Measurements from ENCODE around the gene VWA5B1. TPM values are rescaled to one million over a fixed set of nuclear protein-coding genes. Genes with fewer than 3 reads are reported as not detected.

Gene VWA5B1
- total RNA-seq, 1 donor from 2014 or later, result not detected

DNA sequence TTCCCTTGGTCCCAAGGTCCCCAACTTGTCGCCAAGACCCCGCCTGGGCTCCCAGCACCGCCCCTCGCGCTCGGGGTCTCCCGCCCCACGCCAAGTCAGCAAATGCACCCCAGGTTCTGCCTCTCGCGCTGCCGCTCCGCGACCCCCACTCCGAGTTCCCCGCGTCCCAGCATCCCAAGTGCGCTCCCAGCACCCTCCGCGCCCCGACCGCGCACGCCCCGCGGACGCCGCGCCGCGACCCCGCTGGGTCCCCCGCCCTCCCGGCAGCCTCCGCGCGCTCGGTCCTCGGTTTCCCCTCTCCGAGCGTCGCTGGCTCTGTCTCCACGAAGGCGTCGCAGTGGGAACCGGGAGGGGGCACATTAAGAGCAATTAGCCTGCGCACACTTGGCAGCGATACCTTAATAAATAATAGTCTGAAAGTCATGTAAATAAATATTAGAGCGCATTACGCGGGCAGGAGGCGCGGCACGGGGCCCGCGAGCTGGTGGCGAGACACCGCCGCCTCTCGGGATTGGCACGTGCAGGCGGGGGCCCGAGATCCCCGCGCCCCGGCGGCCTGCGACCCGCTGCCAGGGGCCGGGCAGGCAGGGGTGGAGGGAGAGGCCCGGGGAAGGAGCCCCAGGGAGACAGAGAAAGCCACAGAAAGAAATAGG lies 75.9 kb downstream of the VWA5B1 start:
- intact Hi-C loops (cut with micrococcal nuclease), result no loop called here

- intact Hi-C loops (cut with micrococcal nuclease), result no loop called here
Measured at GRCh38 chr1:20367116-20367585, 76.5 kb downstream of the VWA5B1 start.

GRCh38 chr1:20367626-20368025 lies 77.0 kb downstream of the VWA5B1 start:
- intact Hi-C loops (cut with micrococcal nuclease), result no loop called here

GRCh38 chr1:20368866-20369470 lies 78.3 kb downstream of the VWA5B1 start:
- intact Hi-C loops (cut with micrococcal nuclease), result no loop called here

- intact Hi-C loops (cut with micrococcal nuclease), result no loop called here
Measured at GRCh38 chr1:20370698-20371097, 80.0 kb downstream of the VWA5B1 start.

- intact Hi-C loops (cut with micrococcal nuclease), result no loop called here
Measured at GRCh38 chr1:20371411-20371810, 80.7 kb downstream of the VWA5B1 start.

- intact Hi-C loops (cut with micrococcal nuclease), result no loop called here
Measured at GRCh38 chr1:20371883-20372282, 81.2 kb downstream of the VWA5B1 start.

DNA sequence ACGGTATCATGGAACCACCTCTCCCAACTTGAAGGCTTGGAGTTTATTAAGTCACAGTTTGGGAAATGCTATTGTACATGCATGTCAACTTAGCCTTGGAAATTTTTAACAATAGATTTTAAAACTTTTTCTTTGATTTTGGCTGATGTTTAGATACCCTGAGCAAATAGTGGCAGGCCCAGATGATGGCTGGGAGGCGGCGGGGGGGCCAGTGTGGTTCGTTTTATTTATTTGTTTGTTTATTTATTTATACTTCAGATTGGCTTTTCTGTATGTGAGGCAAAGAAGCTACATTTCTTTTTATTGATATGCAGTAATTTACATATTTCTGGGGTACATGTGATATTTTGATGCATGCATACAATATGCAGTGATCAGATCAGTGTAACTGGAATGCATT lies 82.0 kb downstream of the VWA5B1 start:
- intact Hi-C loops (cut with micrococcal nuclease), result no loop called here

DNA sequence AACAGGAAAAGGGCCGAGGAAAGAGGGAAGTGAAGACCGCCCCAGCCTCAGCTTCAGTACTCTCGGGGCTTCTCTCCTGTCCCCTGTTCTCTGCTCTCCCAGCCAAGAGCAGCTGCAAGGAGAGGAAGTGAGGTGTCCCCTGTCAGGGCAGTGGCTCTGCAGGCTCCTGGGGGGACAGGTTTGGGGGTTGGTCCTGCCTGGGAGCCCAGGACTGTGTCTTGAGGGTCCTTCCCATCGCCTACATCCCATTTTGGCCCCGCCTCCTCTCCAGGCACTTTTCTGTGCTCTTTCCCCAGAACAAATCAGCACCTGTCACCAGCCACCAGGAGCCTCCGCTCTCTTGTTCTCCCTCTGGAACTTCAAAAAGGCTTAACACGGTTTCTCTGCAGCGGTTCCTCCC lies 82.6 kb downstream of the VWA5B1 start:
- intact Hi-C loops (cut with micrococcal nuclease), result no loop called here

DNA sequence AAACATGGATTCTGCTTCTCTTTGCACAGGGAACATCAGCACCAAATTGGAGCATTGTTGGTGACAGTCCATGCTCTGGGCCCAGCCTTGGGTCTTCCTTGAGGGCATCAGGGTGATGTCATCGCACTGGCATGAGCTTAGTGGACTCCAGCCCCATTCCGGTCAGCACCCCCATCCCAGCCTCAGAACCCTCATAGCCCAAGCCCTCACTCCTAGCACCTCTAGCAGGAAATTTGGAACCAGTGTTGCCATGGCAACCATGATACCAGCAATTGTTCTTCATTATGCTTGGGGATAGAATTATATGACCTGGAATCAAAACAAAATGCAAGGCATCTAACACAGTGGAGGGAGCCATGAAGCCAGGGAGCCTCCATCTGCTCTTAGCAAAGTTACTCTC lies 83.1 kb downstream of the VWA5B1 start:
- intact Hi-C loops (cut with micrococcal nuclease), result no loop called here

- intact Hi-C loops (cut with micrococcal nuclease), result no loop called here
Measured at GRCh38 chr1:20375563-20375962, 84.9 kb downstream of the VWA5B1 start.

DNA sequence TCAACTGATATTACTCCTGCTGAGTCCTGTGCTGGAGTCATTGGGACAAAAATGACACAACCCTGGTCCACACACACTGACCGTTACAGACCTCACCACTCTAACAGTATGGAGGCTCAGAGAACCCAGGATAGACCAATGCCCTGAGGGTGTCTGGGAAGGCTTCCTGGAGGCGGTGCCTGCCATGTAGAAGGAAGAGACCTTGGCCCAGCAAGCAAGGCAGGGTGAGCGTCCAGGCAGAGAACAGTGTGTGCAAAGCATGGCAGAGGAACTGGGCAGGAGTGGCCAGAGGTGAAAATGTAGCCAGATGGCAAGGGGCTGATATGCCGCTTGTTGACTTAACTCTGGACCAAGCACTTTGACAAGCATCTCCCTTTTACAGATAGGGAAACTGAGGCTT lies 85.5 kb downstream of the VWA5B1 start:
- intact Hi-C loops (cut with micrococcal nuclease), result no loop called here

DNA sequence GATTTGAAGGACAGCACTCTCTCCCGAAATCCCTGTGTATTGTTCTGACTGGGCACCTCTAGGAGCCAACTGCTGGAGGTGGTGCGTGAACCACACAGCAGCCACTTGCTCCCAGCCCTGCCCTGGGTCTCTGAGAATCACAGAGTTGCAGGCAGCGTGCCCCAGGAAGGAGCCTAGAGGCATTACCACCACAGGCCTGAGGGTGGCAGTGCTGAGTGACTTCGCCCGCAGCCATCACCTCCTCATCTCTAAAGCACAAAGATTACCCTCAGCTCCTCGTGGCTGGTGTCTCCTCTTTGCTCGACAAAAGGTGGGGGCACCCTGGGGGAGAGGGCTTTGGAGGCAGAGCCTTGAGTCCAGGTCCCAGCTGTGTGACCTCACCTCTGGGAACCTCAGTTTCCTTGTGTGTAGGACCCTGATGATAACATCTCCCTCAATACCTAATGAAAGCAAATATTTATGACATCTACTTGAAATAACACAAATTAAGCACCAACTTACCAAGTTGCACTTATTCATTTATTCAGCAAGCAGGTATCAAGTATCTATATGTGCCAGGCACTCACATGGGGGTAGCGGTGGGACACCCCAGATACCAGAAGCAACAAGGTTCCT lies 86.3 kb downstream of the VWA5B1 start:
- intact Hi-C loops (cut with micrococcal nuclease), result no loop called here

DNA sequence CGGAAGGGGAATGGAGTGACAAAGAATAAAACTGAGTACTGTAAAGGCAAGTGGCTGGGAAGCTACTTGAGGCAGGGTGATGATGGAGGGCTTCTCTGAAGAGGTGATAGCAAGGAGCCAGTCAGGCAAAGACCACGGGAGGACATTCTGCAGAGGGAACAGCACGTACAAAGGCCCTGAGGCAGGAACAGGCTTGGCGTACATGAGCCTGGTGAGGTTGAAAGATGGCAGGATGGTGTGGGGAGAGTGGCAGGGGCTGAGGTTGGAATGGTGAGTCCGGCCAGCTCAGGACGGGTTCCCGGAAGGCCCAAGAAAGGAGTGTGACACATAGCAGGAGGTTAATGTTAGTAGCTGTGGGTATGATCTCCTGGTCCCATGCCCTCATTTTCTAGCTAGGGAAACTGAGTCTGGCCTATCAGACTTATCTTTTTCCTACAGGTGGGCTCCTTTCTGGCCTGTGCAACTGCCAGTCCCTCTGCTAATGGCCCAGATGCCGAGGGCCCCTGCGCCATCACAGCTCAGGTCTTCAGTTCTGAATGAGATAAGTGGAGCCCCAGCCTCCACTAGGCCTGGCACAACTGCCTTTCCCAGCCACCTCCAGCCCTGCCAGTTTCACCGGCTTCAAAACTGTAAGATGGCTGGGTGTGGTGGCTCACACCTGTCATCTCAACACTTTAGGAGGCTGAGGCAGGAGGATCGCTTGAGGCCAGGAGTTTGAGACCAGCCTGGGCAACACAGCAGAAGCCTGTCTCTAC lies 87.0 kb downstream of the VWA5B1 start:
- intact Hi-C loops (cut with micrococcal nuclease), result no loop called here

DNA sequence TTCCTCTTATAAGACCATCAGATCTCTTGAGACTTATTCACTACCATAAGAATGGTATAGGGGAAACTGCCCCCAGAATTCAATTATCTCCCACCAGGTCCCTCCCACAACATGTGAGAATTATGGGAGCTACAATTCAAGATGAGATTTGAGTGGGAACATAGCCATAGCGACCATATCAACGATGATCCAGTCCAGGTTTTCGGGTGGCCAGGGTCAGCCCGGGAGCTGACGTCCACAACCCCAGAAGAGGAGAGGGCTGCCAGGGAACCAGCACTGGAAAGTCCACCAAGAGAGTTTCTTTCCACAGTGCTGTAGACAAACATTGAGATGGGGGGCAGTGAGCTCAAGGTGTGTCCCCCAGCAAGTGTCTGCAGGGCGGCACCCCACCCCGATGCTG lies 88.4 kb downstream of the VWA5B1 start:
- intact Hi-C loops (cut with micrococcal nuclease), result no loop called here

DNA sequence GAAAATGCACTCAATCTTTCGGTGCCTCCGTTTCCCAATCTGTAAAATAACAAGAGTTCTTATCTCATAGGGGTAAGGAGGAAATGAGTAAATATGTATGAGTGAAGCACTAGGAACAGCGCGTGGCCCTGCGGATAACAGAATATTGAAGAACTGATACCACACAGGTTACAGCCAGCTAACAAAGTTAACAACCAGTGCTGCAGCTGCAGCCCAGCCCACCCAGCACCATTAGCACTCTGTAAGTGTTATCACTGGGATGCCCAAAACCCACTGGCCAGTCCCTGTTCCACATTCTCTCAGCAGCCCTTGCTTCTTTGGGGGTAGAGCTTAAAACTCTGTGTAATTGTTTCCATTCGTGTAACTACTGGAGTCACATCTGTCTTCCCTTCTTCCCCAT lies 89.5 kb downstream of the VWA5B1 start:
- intact Hi-C loops (cut with micrococcal nuclease), result no loop called here

GRCh38 chr1:20380616-20381035 lies 90.0 kb downstream of the VWA5B1 start:
- intact Hi-C loops (cut with micrococcal nuclease), result no loop called here

- intact Hi-C loops (cut with micrococcal nuclease), result no loop called here
Measured at GRCh38 chr1:20381045-20381641, 90.5 kb downstream of the VWA5B1 start.

DNA sequence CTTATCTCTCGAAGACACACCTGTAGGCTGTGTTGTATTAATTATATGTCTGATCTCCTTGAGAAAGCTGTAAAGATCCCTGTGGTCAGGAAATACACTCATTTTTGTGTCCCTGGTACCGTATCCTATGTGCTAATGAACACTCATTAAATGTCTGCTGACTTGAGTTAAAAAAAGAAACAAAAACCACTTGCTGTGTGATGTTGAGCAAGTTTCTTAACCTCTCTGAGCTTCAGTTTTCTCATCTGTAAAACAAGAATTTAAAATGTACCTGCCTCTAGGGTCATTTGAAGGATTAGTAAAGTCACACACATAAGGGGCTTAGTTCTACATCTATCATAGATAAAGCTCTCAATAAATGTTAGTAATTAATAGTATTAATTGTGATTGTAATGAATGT lies 91.3 kb downstream of the VWA5B1 start:
- intact Hi-C loops (cut with micrococcal nuclease), result no loop called here

DNA sequence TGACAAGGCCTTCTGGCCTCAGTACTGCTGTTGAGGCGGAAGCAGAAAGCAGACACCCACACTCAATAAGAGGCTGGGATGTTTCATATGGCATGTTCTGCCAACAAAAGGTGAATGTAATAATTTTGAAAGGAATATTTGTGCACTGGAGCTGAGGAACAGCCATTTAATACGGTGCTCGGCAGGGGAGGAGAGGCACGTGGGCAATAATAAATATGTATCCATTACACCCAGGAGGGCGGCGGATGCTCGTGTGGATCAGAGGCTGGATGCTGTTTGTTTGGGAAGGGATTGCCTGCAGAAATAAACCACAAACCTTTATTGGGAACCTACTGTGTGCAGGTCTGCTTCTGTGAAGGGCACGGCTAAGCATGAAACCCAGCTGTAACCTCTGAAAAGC lies 92.0 kb downstream of the VWA5B1 start:
- intact Hi-C loops (cut with micrococcal nuclease), result no loop called here

DNA sequence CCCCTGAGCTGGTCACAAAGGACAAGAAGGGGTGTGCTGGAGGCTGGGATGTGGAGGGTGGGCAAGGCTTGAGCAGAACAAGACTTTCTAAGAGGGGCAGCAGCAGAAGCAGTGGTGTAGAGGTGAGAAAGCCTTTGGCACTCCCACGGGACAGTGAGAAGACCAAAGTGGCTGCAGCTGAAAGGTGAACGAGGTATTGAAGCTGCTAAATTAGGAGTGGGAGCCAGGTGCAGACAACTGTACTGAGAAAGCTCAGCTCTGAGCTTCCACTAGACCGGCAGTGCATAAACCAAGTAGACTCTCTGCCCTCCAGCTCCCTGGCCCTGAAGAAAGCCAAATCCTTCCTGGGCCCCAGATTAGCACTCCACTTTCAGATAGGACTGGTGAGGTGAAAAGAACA lies 93.0 kb downstream of the VWA5B1 start:
- intact Hi-C loops (cut with micrococcal nuclease), result no loop called here

DNA sequence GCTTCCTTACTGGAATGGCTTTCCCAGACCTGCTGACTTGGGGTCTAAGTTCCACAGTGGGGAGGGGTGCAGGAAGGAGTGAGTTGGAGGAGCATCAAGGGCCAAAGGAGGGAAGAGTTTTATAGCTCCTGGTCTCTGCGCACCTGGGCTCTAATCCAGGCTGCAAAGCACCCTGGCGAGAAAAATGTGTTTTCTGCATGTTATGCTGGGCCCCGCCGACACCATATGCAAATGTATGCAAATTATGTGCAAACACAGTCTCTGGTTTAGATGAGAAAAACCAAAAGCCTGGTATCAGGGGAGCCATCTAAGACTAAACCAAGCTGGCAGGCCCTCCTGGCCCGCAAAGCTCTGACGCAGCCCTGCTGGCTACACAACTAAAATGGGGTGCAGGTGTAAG lies 95.0 kb downstream of the VWA5B1 start:
- intact Hi-C loops (cut with micrococcal nuclease), result no loop called here

Measured in T-helper 2 cell treated with Interferon-gamma antibody and Interleukin-4, amounts not matched to agents 100 ng/mL and 5 ng/mL, for 36 hours (primary cell).